GM13977 (cell line): ENCODE data around the gene TFF3.

ENCODE experiments used
- DNase-seq: peaks from one replicate; pipeline ENCODE4 v3.0.0; 2012; ENCODE audit warnings: low spot score
- CTCF ChIP-seq: IDR thresholded peaks from 2 replicates; pipeline ENCODE4 v1.5.1; 2012; ENCODE audit warnings: mild to moderate bottlenecking, control low read depth; ENCODE audit not compliant: insufficient read depth; ENCODE audit errors: extremely low read depth, missing control alignments
- in situ Hi-C: fragments of 300-500 bp; cut with MboI; formaldehyde crosslinking; loops from one replicate; pipeline ENCODE4 v1.12.0; 2022; ENCODE audit warnings: low sequenced_read_pairs, low pct_unique_long_range_greater_than_20kb, mixed read lengths, inconsistent platforms; ENCODE audit not compliant: unreplicated experiment

TFF3 gene

DNA sequence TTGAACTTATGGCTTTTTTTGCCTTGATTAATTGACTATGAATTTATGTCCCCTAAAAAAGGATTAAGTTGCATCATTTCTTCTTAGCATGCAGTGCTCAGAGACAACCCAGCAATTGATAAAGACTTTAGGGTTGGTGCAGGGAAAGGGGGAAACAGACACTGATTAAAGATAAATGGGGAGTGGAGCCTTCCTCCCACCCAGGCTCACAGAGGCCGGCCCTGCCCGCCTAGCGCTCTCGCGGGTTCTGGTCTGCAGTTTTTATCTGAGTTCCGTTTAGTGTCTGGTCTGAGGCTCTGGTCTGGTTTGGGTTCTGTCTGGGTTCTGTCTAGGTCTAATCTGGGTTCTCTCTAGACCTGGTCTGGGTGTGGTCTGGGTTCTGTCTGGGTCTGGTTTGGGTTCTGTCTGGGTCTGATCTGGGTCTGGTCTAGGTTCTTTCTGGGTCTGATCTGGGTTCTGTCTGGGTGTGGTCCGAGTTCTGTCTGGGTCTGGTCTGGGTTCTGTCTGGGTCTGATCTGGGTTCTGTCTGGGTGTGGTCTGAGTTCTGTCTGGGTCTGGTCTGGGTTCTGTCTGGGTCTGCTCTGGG is 48.1 kb downstream of the TFF3 start:
- in situ Hi-C loops, result no loop called here

GRCh38 chr21:42265231-42265812 is 49.9 kb downstream of the TFF3 start:
- no peak for TF ChIP-seq CTCF
- in situ Hi-C loops, result no loop called here
- no peak for DNase-seq

More for the DNA sequence above, 48.1 kb downstream of the TFF3 start:
- no peak for DNase-seq
- no peak for TF ChIP-seq CTCF

DNA sequence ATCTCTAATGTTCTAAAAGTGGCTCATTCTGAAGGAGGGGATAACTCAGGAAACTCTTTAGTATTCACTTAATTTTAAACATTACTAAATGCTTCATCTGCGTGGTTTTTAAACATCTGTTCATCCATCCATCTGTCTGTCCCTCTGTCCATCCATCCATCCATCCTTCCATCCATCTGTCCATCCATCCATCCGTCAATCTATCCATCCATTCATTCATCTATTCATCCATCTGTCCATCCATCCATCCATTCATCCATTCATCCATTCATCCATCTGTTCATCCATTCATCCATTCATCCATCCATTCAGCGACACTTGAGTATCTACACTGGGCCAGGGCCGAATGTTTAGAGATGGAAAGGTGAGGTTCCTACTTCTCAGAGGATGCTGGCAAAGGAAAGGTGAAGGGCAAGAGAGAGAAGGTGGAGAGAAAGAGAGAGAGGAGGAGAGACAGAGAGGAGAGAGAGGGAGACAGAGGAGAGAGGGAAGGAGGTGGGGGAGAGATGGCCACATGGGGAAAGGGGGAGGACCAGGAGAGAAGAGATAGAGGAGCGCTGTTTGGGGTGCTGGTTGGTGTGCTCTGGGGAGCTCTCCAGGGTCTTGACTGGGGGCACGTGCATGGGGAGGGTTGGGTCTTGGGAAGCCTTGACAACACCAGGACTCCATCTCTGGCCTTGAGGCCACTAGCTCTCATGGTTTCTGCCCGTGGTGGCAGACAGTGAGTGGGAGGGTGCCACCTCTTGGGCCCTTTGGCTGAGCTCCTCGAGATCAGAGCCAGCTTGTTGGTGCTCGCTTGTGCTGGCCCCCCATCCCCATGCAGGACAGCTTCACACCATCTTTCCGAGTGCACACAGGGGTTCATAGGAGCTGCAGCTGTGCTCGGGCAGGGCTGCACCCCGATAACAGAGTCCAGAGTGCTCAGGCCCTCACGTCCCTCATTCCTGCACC is 50.7 kb downstream of the TFF3 start:
- no peak for TF ChIP-seq CTCF
- in situ Hi-C loops, result no loop called here
- DNase-seq, result no peak

DNA sequence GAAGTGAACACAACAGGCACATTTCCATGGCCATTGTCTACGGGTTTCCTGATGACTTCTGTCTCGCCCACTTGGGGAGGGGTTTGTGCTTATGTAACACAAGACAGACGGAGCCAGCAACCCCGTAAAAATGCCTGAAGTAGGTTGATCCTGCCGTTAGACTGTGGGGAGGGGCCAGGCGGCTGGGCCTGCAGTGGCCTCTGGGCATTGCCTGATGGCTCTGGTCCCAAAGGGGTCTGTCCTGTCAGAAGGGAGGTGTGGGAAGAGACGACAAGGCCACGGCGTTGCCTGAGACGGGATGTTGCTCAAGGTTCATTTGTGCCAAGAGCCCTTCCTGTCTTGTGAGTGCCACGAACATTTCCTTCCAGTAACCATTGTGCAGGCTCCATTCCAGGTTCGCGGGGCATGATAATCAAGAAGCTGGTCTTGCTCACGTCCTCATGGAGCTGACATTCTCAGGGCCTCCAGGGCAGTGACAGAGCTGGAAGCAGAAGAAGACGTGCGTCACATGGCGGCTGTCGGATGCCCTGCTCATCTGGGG is 51.5 kb downstream of the TFF3 start:
- no peak for TF ChIP-seq CTCF
- DNase-seq, result no peak
- in situ Hi-C loops, result no loop called here

DNA sequence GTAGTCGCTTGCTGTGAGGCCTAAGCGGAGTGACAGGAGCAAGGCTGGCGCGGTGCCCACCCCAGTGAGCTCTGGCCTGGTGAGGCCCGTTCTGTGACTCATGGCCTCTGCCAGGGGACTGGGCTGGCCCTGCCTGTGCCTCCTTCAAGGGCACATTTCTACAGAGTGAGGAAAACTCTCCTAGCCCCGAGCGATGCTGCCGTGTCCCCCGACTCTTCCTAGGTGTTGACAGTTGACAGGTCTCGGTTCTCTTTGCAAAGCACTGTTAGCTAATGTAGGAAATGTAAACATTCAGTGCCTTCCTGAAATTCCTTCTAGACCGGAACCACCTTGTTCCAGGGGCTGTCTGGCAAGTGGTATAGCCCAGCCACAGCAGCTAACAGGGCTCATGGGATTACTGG is 52.4 kb downstream of the TFF3 start:
- DNase-seq, result no peak
- TF ChIP-seq CTCF, result no peak
- in situ Hi-C loops, result no loop called here

- no peak for TF ChIP-seq CTCF
- in situ Hi-C loops, result no loop called here
- DNase-seq, result no peak
These were observed 53.4 kb downstream of the TFF3 start for GRCh38 chr21:42261829-42262200.
